Tibial nerve (tissue), 4 donors: Measurements from ENCODE around the gene MATK. TPM values are rescaled to one million over a fixed set of nuclear protein-coding genes. Genes with fewer than 3 reads are reported as not detected.

Source experiments
- DNase-seq, 2 donors: peaks; one replicate each; pipeline ENCODE4 v3.0.0-alpha.2; 2019; ENCODE audit warnings: low spot score in 2 of 2
- H3K27ac ChIP-seq, 4 donors: fragments of 200-600 bp; sonication (generic) in 3 of 4; one replicate each; pipeline ENCODE4 v1.5.1; 2017 to 2019; ENCODE audit warnings: mild to moderate bottlenecking in 1 of 4
- H3K27me3 ChIP-seq, 2 donors: fragments of 200-600 bp; sonication (generic) in 1 of 2; one replicate each; pipeline versions ENCODE4 v1.5.1 to v1.6.0; 2017 to 2019
- H3K36me3 ChIP-seq, 3 donors: fragments of 200-600 bp; sonication (generic); one replicate each; pipeline ENCODE4 v1.5.1; 2018 to 2019
- H3K4me1 ChIP-seq, 4 donors: fragments of 200-600 bp; sonication (generic) in 3 of 4; one replicate each; pipeline ENCODE4 v1.5.1; 2017 to 2019
- H3K4me3 ChIP-seq, 4 donors: fragments of 200-600 bp; sonication (generic) in 3 of 4; one replicate each; pipeline ENCODE4 v1.5.1; 2017 to 2019; ENCODE audit warnings: mild to moderate bottlenecking in 1 of 4, moderate library complexity in 1 of 4
- H3K9me3 ChIP-seq, 4 donors: fragments of 200-600 bp; sonication (generic) in 3 of 4; one replicate each; pipeline ENCODE4 v1.5.1; 2017 to 2019
- CTCF ChIP-seq, 5 experiments: fragments of 200-600 bp in 3 of 5; fragments of 450-650 bp in 2 of 5; sonication (generic) in 3 of 5; IDR thresholded peaks; one replicate each; pipeline ENCODE4 v1.5.1; 2016 to 2019; ENCODE audit warnings: antibody characterized with exemption in 5 of 5, mild to moderate bottlenecking in 3 of 5, moderate library complexity in 2 of 5
- EP300 ChIP-seq, 2 donors: sonication (generic); formaldehyde crosslinking; IDR thresholded peaks; one replicate each; pipeline ENCODE4 v1.6.1; 2017; ENCODE audit warnings: antibody characterized with exemption in 2 of 2, mild to moderate bottlenecking in 1 of 2
- POLR2A ChIP-seq, 2 donors: fragments of 450-650 bp; IDR thresholded peaks; one replicate each; pipeline ENCODE4 v1.6.1; 2017; ENCODE audit warnings: antibody characterized with exemption in 2 of 2, mild to moderate bottlenecking in 2 of 2, moderate library complexity in 2 of 2
- WGBS, 2 donors: methylation state at CpG; one replicate each; pipeline ENCODE4 v1.1.5; 2018; 5-methylcytosine and 5-hydroxymethylcytosine counted together
- small RNA-seq: library from RNA; depleted of rRNA; stranded (forward); fragments of <200 nt; gene quantifications from one replicate; pipeline ENCODE3, GENCODE V24; 2016
- total RNA-seq, 4 donors: library from RNA; depleted of rRNA; stranded (reverse); fragments of >200 nt; gene quantifications; one replicate each; pipeline ENCODE4 v1.1.0, GENCODE V29; 2016

MATK gene
- total RNA-seq, 4 donors from 2014 or later, result 0.78 to 2.9 (median 2.1) TPM

GRCh38 chr19:3733549-3734309, 52.5 kb downstream of the MATK start:
- no peak overlapping the region for H3K27ac ChIP-seq
- no peak for DNase-seq
- no peaks in the 10 kb centered on the region for H3K4me1 ChIP-seq
- 80 to 83% methylated on average over 19 to 20 of the region's 20 CpGs for WGBS, 2 donors
- no peak overlapping the region for H3K4me3 ChIP-seq
- TF ChIP-seq CTCF (IDR thresholded peaks at IDR 0.05) (no peak), POLR2A (IDR thresholded peaks at IDR 0.05) (no peak), EP300 (IDR thresholded peaks at IDR 0.05) (no peak)
- H3K9me3 ChIP-seq, result peaks cover 0 to 28% (median 0%) of the 10 kb centered on the region in 4 donors
- no peaks in the 10 kb centered on the region for H3K36me3 ChIP-seq
- no peaks in the 10 kb centered on the region for H3K27me3 ChIP-seq

GRCh38 chr19:3732108-3732507, 54.1 kb downstream of the MATK start:
- Histone ChIP-seq H3K4me1 (no peaks in the 10 kb centered on the region), H3K27me3 (no peaks in the 10 kb centered on the region), H3K9me3 (peaks cover 0 to 28% (median 0%) of the 10 kb centered on the region in 4 donors), H3K36me3 (no peaks in the 10 kb centered on the region), H3K4me3 (no peak overlapping the region), H3K27ac (no peak overlapping the region)
- WGBS, 2 donors, result 75 to 93% methylated on average over 1 of the region's 1 CpG
- TF ChIP-seq POLR2A (IDR thresholded peaks at IDR 0.05), result no peak
- TF ChIP-seq CTCF (IDR thresholded peaks at IDR 0.05), result no peak
- TF ChIP-seq EP300 (IDR thresholded peaks at IDR 0.05), result no peak
- no peak for DNase-seq

- Histone ChIP-seq H3K9me3 (peaks cover 0 to 28% (median 0%) of the 10 kb centered on the region in 4 donors), H3K36me3 (no peaks in the 10 kb centered on the region), H3K27ac (no peak overlapping the region), H3K4me3 (no peak overlapping the region), H3K27me3 (peaks cover 0 to 10% of the 10 kb centered on the region in 2 donors), H3K4me1 (no peaks in the 10 kb centered on the region)
- WGBS, 2 donors, result 93 to 94% methylated on average over 17 to 32 of the region's 32 CpGs
- no peak for TF ChIP-seq POLR2A (IDR thresholded peaks at IDR 0.05)
- TF ChIP-seq EP300 (IDR thresholded peaks at IDR 0.05), result no peak
- TF ChIP-seq CTCF (IDR thresholded peaks at IDR 0.05), result no peak
- DNase-seq, result no peak
These were observed 55.7 kb downstream of the MATK start for GRCh38 chr19:3730457-3730958.

Small RNA genes within 50 kb of the gene (small RNA-seq; reads per million reads assigned to genes)
- not detected for gene AC005777.1

Other genes starting within 250 kb of the MATK start
- 1 to 10 TPM in 1 of 4 donors, not detected in 3; 2.4 TPM for gene TEKTIP1, start 247.2 kb downstream of the MATK start, total RNA-seq
- gene MFSD12, start 228.8 kb downstream of the MATK start, total RNA-seq, result 100 to 1,000 TPM in 1 of 4 donors, 10 to 100 TPM in 3; 45.7 to 108 (median 62.8) TPM
- 100 to 1,000 TPM in 3 of 4 donors, 10 to 100 TPM in 1; 94.0 to 181 (median 153) TPM for gene HMG20B, start 213.4 kb downstream of the MATK start, total RNA-seq
- 1 to 10 TPM in 2 of 4 donors, under 1 TPM in 2; 0.21 to 2.4 (median 1.1) TPM for gene GIPC3, start 200.9 kb downstream of the MATK start, total RNA-seq
- gene TBXA2R, start 179.5 kb downstream of the MATK start, total RNA-seq, result 10 to 100 TPM in 1 of 4 donors, 1 to 10 TPM in 3; 4.4 to 11.4 (median 7.2) TPM
- gene CACTIN, start 159.6 kb downstream of the MATK start, total RNA-seq, result 10 to 100 TPM; 22.9 to 59.1 (median 42.7) TPM
- gene PIP5K1C, start 85.9 kb downstream of the MATK start, total RNA-seq, result 10 to 100 TPM; 23.0 to 37.2 (median 24.9) TPM
- gene TJP3, start 78.0 kb downstream of the MATK start, total RNA-seq, result under 1 TPM in 3 of 4 donors, not detected in 1; 0.21 to 0.90 (median 0.22) TPM
- 10 to 100 TPM; 21.6 to 51.0 (median 34.7) TPM for gene APBA3, start 24.7 kb downstream of the MATK start, total RNA-seq
- gene MRPL54, start 23.7 kb downstream of the MATK start, total RNA-seq, result 100 to 1,000 TPM in 1 of 4 donors, 10 to 100 TPM in 3; 44.1 to 111 (median 59.2) TPM
- gene RAX2, start 14.2 kb downstream of the MATK start, total RNA-seq, result not detected
- gene ZFR2, start 82.7 kb upstream of the MATK start, total RNA-seq, result not detected
- gene ATCAY, start 94.3 kb upstream of the MATK start, total RNA-seq, result not detected
- not detected for gene NMRK2, start 146.7 kb upstream of the MATK start, total RNA-seq
- gene DAPK3, start 184.7 kb upstream of the MATK start, total RNA-seq, result 10 to 100 TPM; 58.8 to 87.7 (median 70.3) TPM
- 1,000 to 10,000 TPM; 1,233 to 1,650 (median 1,549) TPM for gene EEF2, start 199.1 kb upstream of the MATK start, total RNA-seq
- 10 to 100 TPM; 23.0 to 32.4 (median 26.3) TPM for gene PIAS4, start 221.4 kb upstream of the MATK start, total RNA-seq